22Rv1 (cell line): Measurements from ENCODE around the gene TMEM150C.

Experiments used
- CTCF ChIP-seq: fragments of 450-650 bp; IDR thresholded peaks from 2 replicates; pipeline ENCODE4 v1.5.1; 2017; ENCODE audit warnings: mild to moderate bottlenecking
- ZFX ChIP-seq: fragments of 450-650 bp; IDR thresholded peaks from 2 replicates; pipeline ENCODE4 v1.6.1; 2017; ENCODE audit warnings: antibody characterized with exemption, borderline replicate concordance

- TF ChIP-seq CTCF = no peak
- no peak for TF ChIP-seq ZFX
Measured at GRCh38 chr4:82593411-82593810, 31.6 kb upstream of the TMEM150C start.
